ENCODE results near the gene SLC24A1.

- no peak for TF ChIP-seq CTCF (optimal IDR thresholded peaks at IDR 0.05 in 1 of 3, IDR thresholded peaks at IDR 0.05 in 1 of 3, conservative IDR thresholded peaks at IDR 0.05 in 1 of 3; ENCODE audit: extremely low read depth in 1 of 3, insufficient read depth in 2 of 3, low read length in 3 of 3)
- TF ChIP-seq EZH2 (IDR thresholded peaks at IDR 0.05; ENCODE audit: low read length): no peak
Measured at GRCh38 chr15:65676123-65676522, 54.4 kb downstream of the SLC24A1 start.

All from keratinocyte (primary cell).